IMR-90 (cell line): ENCODE measurements around the gene IGSF3. TPM values are rescaled to one million over a fixed set of nuclear protein-coding genes. Genes with fewer than 3 reads are reported as not detected.

Experiments
- ATAC-seq: fragments of 200-7000 bp; cut with Tn5 transposase; 2 replicates; pipeline ENCODE4 v1.9.1; 2020; ENCODE audit warnings: low read depth, mild to moderate bottlenecking, moderate library complexity
- BruUV-seq: library from RNA; stranded (reverse); fragments of 400-500 nt; replicated peaks from 2 replicates; lab custom pipeline; 2021; lab: Mats Ljungman, UMichigan
- CTCF ChIA-PET: fragments of 300-600 bp; formaldehyde crosslinking; extraction: SDS; loops from one replicate; lab custom pipeline; 2021; ENCODE audit warnings: antibody characterized with exemption; lab: Yijun Ruan, JAX
- POLR2A ChIA-PET: fragments of 300-600 bp; sonication (Branson Sonifier 250); formaldehyde crosslinking; loops from one replicate; lab custom pipeline; 2022; ENCODE audit warnings: antibody characterized with exemption; ENCODE audit not compliant: unreplicated experiment; lab: Charles Lee
- DNase-seq: peaks from one replicate; pipeline ENCODE4 v3.0.0; 2013
- H2AFZ ChIP-seq: replicated peaks from 2 replicates; pipeline ENCODE3; 2013; ENCODE audit warnings: low read length, mild to moderate bottlenecking; ENCODE audit not compliant: poor library complexity
- H2AK5ac ChIP-seq: 2 replicates; pipeline ENCODE4 v1.6.1; 2013; ENCODE audit warnings: low read depth, low read length, inconsistent platforms
- H2AK9ac ChIP-seq: replicated peaks from 2 replicates; pipeline ENCODE3; 2013; ENCODE audit warnings: mild to moderate bottlenecking, low read depth, low read length, moderate library complexity; ENCODE audit not compliant: poor library complexity
- H2BK120ac ChIP-seq: 2 replicates; pipeline ENCODE4 v1.6.1; 2013; ENCODE audit warnings: low read depth, low read length, inconsistent platforms
- H2BK15ac ChIP-seq: 3 replicates; pipeline ENCODE4 v1.6.1; 2013; ENCODE audit warnings: low read depth, low read length, inconsistent platforms
- H2BK20ac ChIP-seq: 2 replicates; pipeline ENCODE4 v1.6.1; 2013; ENCODE audit warnings: low read depth, mild to moderate bottlenecking, inconsistent platforms, low read length, moderate library complexity
- H2BK5ac ChIP-seq: 2 replicates; pipeline ENCODE4 v1.6.1; 2013; ENCODE audit warnings: mild to moderate bottlenecking, low read depth, low read length, inconsistent platforms; ENCODE audit not compliant: poor library complexity, severe bottlenecking
- H3K14ac ChIP-seq: replicated peaks from 2 replicates; pipeline ENCODE4 v1.6.1; 2013; ENCODE audit warnings: low read depth, low read length, inconsistent platforms
- H3K18ac ChIP-seq: 2 replicates; pipeline ENCODE4 v1.6.1; 2013; ENCODE audit warnings: low read depth, low read length, control low read depth
- H3K23ac ChIP-seq: 2 replicates; pipeline ENCODE4 v1.6.1; 2013; ENCODE audit warnings: low read depth, low read length, inconsistent platforms
- H3K27ac ChIP-seq: 2 replicates; pipeline ENCODE4 v1.5.1; 2013; ENCODE audit warnings: mild to moderate bottlenecking, control low read depth, low read length; ENCODE audit not compliant: insufficient read depth
- H3K27me3 ChIP-seq: 2 replicates; pipeline ENCODE4 v1.6.1; 2013; ENCODE audit warnings: low read length; ENCODE audit not compliant: control insufficient read depth, insufficient read depth
- H3K36me3 ChIP-seq: 2 replicates; pipeline ENCODE4 v1.6.1; 2013; ENCODE audit warnings: low read length, mixed read lengths; ENCODE audit not compliant: control insufficient read depth, insufficient read depth
- H3K4ac ChIP-seq: 2 replicates; pipeline ENCODE4 v1.6.1; 2013; ENCODE audit warnings: low read depth, low read length, inconsistent platforms
- H3K4me1 ChIP-seq: 2 replicates; pipeline ENCODE4 v1.6.1; 2013; ENCODE audit warnings: low read length, mixed read lengths; ENCODE audit not compliant: control insufficient read depth, insufficient read depth
- H3K4me2 ChIP-seq: 2 replicates; pipeline ENCODE4 v1.6.1; 2013; ENCODE audit warnings: low read depth, mild to moderate bottlenecking, control low read depth, low read length, moderate library complexity
- H3K4me3 ChIP-seq: 2 replicates; pipeline ENCODE4 v1.5.1; 2013; ENCODE audit warnings: low read depth, mild to moderate bottlenecking, control low read depth, low read length, moderate library complexity; ENCODE audit not compliant: insufficient read depth
- H3K56ac ChIP-seq: 2 replicates; pipeline ENCODE4 v1.6.1; 2013; ENCODE audit warnings: low read length, inconsistent platforms; ENCODE audit not compliant: insufficient read depth; ENCODE audit errors: extremely low read depth
- H3K79me1 ChIP-seq, 2 experiments: 2 replicates each; pipeline ENCODE4 v1.6.1; 2013; ENCODE audit warnings: low read length in 2 of 2, inconsistent platforms in 1 of 2, low read depth in 1 of 2
- H3K9ac ChIP-seq: 2 replicates; pipeline ENCODE4 v1.6.1; 2013; ENCODE audit warnings: low read depth, low read length, control low read depth
- H3K9me1 ChIP-seq: 2 replicates; pipeline ENCODE4 v1.6.1; 2013; ENCODE audit warnings: low read length, inconsistent platforms; ENCODE audit not compliant: insufficient read depth
- H3K9me3 ChIP-seq: 2 replicates; pipeline ENCODE4 v1.6.1; 2013; ENCODE audit warnings: low read length; ENCODE audit not compliant: control insufficient read depth, insufficient read depth
- H4K20me1 ChIP-seq: 2 replicates; pipeline ENCODE4 v1.6.1; 2013; ENCODE audit warnings: low read length, inconsistent platforms; ENCODE audit not compliant: insufficient read depth
- H4K5ac ChIP-seq: 2 replicates; pipeline ENCODE4 v1.6.1; 2013; ENCODE audit warnings: mild to moderate bottlenecking, low read depth, low read length, control low read depth
- H4K8ac ChIP-seq, 2 experiments: 2 replicates each; pipeline ENCODE4 v1.6.1; 2013; ENCODE audit warnings: low read depth in 2 of 2, low read length in 2 of 2, control low read depth in 1 of 2, inconsistent platforms in 1 of 2
- H4K91ac ChIP-seq: 2 replicates; pipeline ENCODE4 v1.6.1; 2013; ENCODE audit warnings: low read depth, low read length, inconsistent platforms; ENCODE audit not compliant: insufficient read depth
- BHLHE40 ChIP-seq: fragments of 150-350 bp; IDR thresholded peaks from 2 replicates; pipeline ENCODE4 v1.6.1; 2016; ENCODE audit warnings: mild to moderate bottlenecking, low read depth, low read length
- CHD1 ChIP-seq: IDR thresholded peaks from 2 replicates; pipeline ENCODE4 v1.6.1; 2012; ENCODE audit warnings: low read depth, low read length, improper control_type of control experiment
- CTCF ChIP-seq: conservative IDR thresholded peaks from 2 replicates; pipeline ENCODE4 v1.5.1; 2012; ENCODE audit warnings: mild to moderate bottlenecking, low read depth, low read length, improper control_type of control experiment
- ELK1 ChIP-seq: fragments of 150-350 bp; IDR thresholded peaks from 2 replicates; pipeline ENCODE4 v1.6.1; 2016; ENCODE audit warnings: low read depth, mild to moderate bottlenecking, low read length, moderate library complexity, borderline replicate concordance
- USF2 ChIP-seq: fragments of 150-350 bp; IDR thresholded peaks from 2 replicates; pipeline ENCODE4 v1.6.1; 2017; ENCODE audit warnings: mild to moderate bottlenecking, antibody characterized with exemption, low read length, low read depth
- WGBS, 2 experiments: methylation state at CpG; one replicate each; pipeline versions ENCODE4 v1.1.5 to v1.1.7; 2013; ENCODE audit warnings: missing lambda C conversion rate in 2 of 2; ENCODE audit not compliant: insufficient read length in 1 of 2; ENCODE audit errors: extremely low coverage in 2 of 2; 5-methylcytosine and 5-hydroxymethylcytosine counted together
- dilution Hi-C: fragments of 300-500 bp; cut with HindIII; formaldehyde crosslinking; loops from one replicate; pipeline ENCODE4 v1.14.3; 2018; ENCODE audit warnings: low sequenced_read_pairs; ENCODE audit not compliant: unreplicated experiment
- in situ Hi-C: fragments of 300-500 bp; cut with MboI; formaldehyde crosslinking; loops from 3 replicates; pipeline ENCODE4 v1.14.3; 2019; ENCODE audit warnings: low sequenced_read_pairs, inconsistent platforms, mixed read lengths
- intact Hi-C: fragments of 100-400 bp; cut with micrococcal nuclease; formaldehyde crosslinking; loops from 2 replicates; pipeline ENCODE4 v1.10.0; 2022
- polyA plus RNA-seq, 3 experiments: library from polyadenylated mRNA; depleted of rRNA; stranded (reverse); fragments of >200 nt; gene quantifications; 2 replicates each; pipeline ENCODE4 v1.2.3, GENCODE V29; 2012; ENCODE audit warnings: low replicate concordance in 1 of 3
- total RNA-seq: library from RNA; depleted of rRNA; stranded (reverse); fragments of >200 nt; gene quantifications from 2 replicates; pipeline ENCODE4 v1.2.3, GENCODE V29; 2012

Gene IGSF3
- total and polyA plus RNA-seq, 2 of the 4 experiments (the other 2 are of a cell fraction): under 0.01 to 0.02 TPM

GRCh38 chr1:116690849-116691406, 23.4 kb upstream of the IGSF3 start:
- no peak overlapping the region for H2BK120ac ChIP-seq
- H3K9ac ChIP-seq: no peak overlapping the region
- no peak overlapping the region for H3K23ac ChIP-seq
- in situ Hi-C loops (no loop called here), dilution Hi-C loops (no loop called here), intact Hi-C loops (no loop called here)
- H4K5ac ChIP-seq: no peak overlapping the region
- ATAC-seq (no peak), DNase-seq (no peak)
- no peak overlapping the region for H3K18ac ChIP-seq
- no peaks in the 10 kb centered on the region for H3K36me3 ChIP-seq
- H3K9me1 ChIP-seq: no peaks in the 10 kb centered on the region
- no peaks in the 10 kb centered on the region for H3K9me3 ChIP-seq
- BruUV-seq: no TSS peak
- no peak overlapping the region for H2AFZ ChIP-seq
- H3K4me1 ChIP-seq: no peaks in the 10 kb centered on the region
- no peak overlapping the region for H4K91ac ChIP-seq
- no peak overlapping the region for H3K4ac ChIP-seq
- CTCF ChIA-PET: no interaction called here
- H3K56ac ChIP-seq: no peak overlapping the region
- no peak overlapping the region for H3K14ac ChIP-seq
- H4K20me1 ChIP-seq: no peaks in the 10 kb centered on the region
- no peak overlapping the region for H2BK15ac ChIP-seq
- POLR2A ChIA-PET: no interaction called here
- no peak overlapping the region for H3K4me2 ChIP-seq
- no peaks in the 10 kb centered on the region for H3K79me1 ChIP-seq
- TF ChIP-seq BHLHE40: no peak
- no peak for TF ChIP-seq CTCF
- TF ChIP-seq ELK1: no peak
- no peak for TF ChIP-seq USF2
- TF ChIP-seq CHD1: no peak
- no peak overlapping the region for H4K8ac ChIP-seq
- 0% methylated on average over 1 of the region's 3 CpGs; no CpG with 5 or more reads in 1 of the 2 experiments for WGBS, 2 experiments
- H2BK5ac ChIP-seq: no peak overlapping the region
- H3K4me3 ChIP-seq: no peak overlapping the region
- H3K27ac ChIP-seq: no peak overlapping the region
- H2BK20ac ChIP-seq: no peak overlapping the region
- no peak overlapping the region for H2AK9ac ChIP-seq
- no peak overlapping the region for H2AK5ac ChIP-seq
- H3K27me3 ChIP-seq: no peaks in the 10 kb centered on the region
